ENCODE measurements around the gene ZIC5.
"Not testable (repeated sequence)": the region's sequence is repeated elsewhere in the genome, so short reads cannot be mapped to it uniquely, and the experiment has no call there.

ZIC5 gene

DNA sequence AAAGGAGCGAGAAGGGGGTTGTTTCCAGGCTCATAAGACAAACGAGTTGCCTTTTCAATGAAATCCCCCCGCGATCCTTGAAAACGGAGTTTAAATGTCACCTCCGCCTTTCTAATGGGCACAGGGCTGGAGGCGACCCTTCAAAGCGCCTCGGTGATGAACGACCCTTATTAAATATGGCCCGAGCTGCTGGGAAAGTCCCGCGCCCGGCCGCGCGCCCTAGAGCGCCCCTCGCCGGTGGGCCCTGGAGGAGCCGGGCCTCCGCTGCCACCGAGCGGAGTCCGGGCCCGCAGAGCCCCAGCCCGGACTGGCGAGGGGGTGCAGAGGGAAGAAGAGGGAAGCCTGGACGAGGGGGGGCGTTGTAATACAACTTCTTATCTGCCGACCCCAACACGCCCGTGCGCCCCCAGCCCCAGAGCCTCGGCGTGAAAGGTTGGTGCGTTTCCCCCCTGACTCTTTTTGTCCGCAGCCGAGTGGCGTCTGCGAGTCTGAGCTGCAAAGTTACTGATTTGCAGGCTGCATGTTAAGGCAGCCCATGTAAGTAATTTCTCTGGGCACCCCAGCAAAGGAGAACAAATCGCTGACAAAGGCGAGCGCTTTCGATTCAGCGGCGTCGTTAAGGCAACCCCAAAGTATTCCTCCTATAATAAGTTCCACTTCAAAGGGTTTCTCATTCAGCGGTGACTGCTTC lies 11.9 kb downstream of the ZIC5 start:
- no peak for DNase-seq

DNA sequence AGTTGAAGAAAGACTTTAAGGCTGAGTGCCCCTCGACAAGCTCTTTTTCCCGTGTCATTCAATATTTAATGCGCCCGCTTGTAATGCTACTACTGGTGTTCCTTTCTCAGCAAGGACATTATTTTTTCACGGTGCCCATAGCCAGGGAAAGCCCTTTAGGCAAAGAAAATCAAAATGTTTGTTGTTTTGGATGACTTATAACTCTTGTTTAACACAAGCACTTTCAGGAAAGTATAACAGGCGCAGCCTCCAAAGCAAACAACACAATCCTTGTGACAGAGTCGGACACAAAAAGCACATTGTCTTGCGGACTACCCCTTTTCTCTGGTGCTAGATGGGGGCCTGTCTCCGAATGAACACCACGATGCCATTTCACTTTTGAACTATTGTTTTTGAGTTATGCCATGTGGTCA lies 12.4 kb downstream of the ZIC5 start:
- no peak for DNase-seq

DNA sequence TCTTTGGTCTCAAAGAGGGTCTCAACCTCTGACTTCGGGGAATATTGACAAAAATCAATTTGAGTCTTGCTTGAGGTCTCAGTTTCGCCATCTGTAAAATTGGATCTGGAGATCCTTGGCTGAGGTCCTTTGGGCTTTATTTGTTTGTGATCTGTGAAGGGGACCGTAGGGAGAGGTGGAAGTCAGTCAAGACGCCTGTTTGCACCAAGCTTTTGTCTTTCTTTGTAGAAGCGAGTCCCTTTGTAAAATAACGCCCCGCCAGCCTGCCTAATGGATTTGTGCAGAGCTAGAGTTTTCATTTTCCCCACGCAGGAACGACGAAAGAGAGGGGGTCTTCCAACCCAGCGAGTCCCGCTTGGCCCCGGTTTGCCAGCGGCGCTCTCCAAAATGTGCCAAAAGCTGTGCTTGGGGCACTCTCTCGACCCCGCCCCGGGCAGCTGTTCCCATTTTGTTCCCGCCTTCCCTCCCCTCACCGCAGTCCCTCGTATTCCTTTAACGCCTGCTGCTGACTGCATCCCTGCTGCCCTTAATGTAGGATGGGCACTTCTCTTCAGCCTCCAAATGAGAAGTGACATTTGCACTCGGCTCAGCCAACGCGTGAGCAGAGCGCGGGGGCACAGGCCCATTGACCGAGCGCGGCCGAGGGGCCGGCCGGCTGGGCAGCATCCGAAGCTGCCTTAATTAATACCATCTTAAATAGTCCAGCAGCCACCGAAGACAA lies 13.0 kb downstream of the ZIC5 start:
- no peak for DNase-seq

DNA sequence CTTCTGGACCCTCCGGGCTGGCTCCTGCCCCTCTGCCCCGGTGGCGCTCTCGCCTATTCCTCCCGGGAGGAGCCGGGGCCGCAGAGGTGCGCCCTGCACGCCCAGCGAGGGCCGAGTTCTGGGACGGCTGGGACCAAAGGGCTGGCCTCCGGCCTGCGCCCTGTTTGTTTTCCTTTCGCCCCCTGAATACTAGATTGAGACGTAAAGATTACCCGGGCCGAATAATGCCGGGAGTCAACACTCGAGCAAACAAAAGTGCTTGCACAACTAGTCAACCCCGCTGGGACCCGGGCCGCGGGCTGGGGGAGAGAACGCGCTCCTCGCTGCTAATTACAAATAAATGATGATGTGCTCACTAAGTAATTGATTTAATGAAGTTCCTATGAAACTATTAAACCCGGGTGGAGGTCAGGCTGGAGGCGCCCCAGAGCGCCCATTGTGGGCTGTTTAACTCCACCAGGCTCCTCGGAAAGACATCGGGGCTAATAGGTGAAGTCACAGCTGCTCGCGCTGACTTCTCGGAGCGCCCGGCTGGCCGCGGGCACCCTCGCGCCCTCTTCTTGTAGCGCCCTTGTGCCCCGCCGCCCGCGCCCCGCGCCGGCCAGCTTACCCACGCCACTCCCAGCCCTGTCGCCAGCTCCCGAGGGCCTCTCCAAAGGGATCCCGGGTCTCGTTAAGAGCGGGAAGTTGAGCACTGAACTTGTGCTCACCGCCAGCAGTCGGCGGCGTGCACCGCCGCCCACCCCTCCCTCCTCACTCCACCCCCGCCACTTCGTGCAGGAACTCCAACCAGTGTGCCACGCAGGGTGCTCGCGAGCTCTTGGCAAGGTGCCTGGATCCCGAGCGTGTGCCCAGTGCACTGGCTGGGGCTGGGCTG lies 14.9 kb downstream of the ZIC5 start:
- no peak for DNase-seq

DNA sequence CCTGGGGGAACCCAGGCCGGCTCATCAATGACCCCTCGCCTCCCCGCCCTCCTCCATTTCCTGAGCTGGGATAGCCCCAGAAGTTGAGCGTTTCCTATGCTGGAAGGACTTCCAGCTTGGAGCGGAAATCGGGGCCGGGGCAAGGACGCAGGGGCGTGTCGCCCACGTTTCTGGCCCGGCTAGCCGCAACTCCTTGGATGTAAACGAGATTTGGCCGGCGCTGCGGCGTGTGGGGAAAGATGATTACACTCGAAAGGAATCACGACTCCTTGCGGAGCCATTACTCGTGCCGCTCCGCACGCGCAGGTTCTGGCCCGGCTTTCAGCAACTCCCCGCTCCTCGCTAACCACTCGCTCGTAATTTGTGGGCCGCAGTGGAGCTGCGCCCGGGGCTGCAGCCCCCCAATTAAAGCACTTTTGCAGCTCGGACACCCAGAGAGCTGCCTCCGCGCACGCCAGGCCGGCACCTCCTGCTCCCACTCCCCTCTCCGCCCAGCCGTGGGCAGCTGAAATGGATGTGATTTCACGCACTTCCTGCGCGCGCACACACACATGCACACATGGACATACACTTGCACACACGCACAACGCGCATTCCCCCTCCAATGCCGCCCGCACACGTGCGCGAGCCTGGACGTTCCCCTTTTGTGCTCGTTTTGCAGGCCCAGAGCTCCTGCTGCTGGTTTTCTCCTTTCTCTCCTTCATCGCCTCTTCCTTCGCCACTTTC lies 15.7 kb downstream of the ZIC5 start:
- no peak for DNase-seq

DNA sequence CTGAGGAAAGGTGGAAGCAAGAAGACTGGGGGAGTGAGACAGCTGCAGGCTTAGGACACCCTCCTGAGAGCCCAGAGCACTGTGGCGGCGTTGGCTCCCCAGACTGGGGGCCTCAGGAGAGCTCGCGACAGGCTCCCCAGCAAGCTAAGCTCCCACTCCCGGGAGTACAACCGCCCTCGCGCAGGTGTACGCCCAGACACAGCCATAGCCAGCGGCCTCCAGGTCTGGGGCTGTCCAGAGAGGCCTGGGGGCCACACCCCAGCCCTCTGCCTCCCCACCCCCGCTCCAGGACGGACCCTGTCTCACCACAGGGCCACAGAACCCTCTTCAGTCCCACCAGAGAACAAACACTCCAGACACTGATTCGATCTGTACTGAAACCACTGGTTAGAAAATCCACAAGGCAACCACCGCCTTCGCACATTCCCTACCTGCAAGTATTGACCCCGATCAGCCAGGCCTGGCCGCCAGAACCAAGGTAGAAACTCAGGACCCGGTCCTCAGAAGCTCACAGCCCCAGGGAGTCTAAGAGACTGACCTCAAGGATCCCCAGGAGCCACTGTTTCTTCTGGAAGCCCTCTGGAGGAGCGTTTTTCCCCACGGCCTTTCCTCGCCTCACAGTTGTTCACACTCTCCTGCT lies 16.3 kb downstream of the ZIC5 start:
- no peak for DNase-seq

DNA sequence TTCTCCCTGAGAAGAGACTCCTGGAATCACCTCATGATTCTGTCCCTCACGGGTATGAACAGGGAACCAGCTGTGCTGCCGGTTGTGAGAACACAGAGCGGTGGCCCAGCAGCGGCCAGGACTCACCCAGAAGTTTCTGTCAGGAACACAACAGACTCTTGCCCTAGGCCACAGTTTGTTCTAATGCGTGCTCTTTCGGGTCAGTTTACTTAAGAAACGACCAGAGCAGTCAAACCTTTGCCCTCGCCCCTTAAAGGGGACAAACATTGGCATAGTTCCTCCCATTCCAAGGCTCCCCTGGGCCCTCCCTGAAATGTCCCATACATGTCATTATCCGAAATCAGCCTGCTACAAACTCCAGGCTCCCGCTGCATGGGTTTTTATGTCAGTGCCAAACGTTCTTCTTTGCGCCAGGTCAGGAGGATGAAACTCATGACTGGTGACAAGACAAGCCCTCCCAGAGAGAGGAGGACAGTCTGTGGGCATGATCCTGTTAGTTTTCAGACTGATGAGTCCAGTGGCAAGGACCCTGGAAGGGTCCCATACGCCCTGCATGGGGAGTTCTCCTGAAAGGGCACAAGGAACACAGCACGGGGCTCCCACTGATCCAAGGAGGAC lies 18.3 kb downstream of the ZIC5 start:
- no peak for DNase-seq

DNA sequence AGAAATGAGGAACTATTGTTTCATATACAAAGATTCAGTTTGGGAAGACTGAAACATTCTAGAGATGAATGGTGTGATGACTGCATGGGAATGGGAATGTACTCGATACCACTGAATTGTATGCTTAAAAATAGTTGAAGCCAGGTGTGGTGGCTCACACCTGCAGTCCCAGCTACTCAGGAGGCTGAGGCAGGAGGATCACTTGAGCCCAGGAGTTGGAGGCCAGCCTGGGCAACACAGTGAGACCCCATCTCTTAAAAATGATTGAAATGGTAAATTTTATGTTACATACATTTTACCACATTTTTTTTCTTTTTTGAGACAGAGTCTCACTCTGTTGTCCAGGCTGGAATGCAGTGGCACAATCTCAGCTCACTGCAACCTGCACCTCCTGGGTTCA lies 19.9 kb downstream of the ZIC5 start:
- DNase-seq, result not testable (repeated sequence)

DNA sequence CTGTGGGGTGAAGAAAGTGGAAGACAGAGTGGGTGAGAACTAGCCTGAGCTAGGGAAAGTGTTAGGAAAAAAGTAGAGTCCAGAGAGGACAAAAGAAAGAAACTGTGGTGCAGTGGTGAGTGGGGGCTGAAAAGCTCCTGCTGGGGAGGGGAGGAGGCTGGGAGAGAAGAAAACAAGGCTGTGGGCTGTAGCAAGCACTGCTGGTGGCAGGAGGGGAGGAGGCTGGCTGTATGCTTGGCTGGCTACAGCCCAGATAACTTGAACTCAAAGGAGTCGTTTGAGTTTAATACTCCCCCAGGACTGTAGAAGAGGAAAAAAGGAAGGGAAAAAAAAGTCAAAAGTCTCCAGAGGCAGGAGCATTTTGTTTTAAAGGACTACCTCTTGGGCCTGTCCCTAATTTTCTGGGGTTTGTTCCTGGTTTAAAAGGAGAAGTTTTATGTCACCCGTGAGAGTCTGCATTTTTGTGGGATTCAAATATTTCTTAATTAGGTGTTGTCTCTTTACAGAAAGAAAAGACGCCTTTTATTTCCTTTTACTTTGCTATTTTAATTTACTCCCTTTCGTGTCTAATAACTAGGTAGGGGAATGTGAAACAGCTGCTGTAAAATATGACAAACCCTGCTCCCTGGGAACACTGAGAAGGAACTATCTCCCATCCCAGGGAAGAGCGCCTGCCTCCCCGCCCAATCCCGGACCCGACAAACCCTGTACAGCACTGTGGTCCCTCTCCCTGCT lies 21.7 kb downstream of the ZIC5 start:
- no peak for DNase-seq

DNA sequence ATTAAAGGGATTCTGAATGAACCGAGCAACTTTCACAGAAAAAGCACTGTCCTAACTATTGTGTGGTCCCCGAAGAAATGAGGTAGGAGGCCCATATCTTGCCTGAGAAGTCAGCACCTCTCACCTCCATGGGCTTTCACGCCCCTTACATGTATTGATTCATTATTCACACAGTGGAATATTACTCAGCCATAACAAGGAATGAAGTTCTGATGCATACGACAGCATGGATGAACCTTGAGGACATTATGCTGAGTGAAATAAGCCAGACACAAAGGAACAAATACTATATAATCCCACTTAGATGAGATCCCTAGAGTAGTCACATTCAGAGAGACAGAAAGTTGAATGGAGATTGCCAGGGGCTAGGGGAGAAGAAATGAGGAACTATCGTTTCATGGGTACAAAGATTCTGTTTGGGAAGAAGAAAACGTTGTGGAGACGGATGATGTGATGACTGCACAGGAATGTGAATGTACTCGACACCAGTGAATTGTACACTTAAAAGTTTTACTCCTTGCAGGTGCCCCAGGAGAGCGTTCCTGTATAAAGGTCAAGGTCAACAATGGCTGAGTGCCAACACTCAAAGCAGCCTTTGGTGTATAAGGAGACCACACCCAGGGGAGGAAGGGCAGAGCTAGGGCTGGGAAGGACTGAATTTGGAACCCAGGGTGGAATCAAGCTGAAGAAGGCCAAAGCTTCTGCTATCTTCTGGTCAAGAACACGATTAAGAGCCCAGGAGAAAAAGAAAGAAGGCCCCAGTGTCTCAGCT lies 22.5 kb downstream of the ZIC5 start:
- no peak for DNase-seq

DNA sequence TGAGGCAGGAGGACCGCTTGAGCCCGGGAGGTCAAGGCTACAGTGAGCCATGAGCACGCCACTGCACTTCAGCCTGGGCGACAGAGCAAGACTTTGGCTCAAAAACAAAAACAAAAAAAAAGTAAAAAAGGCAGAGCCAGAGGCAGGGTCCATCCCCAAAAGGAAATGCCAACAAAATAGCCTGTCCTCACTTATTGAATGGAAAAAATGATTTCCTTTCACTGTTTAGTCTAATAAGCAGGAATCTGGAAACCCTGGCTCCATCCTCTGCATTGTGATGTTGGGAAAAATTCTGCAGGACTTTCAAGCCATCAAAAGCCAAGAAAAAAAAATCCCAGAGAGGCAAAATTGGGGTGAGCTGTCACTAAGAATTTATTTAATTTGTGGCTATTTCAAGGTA lies 23.2 kb downstream of the ZIC5 start:
- no peak for DNase-seq

DNA sequence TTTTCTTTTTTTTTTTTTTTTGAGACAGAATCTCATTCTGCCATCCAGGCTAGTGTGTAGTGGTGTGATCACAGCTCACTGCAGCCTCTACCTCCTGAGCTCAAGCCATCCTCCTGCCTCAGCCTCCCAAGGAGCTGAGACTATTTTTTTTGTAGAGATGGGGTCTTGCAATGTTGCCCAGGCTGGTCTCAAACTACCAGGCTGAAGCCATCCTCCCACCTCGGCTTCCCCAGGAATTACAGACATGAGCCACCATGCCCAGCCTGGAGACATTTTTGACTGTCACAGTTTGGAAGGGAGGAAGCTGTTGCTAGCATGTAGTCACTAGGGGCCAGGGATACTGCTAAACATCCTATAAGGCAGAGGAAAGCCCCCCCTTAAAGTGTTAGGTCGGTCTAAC lies 23.9 kb downstream of the ZIC5 start:
- DNase-seq, result no peak

DNA sequence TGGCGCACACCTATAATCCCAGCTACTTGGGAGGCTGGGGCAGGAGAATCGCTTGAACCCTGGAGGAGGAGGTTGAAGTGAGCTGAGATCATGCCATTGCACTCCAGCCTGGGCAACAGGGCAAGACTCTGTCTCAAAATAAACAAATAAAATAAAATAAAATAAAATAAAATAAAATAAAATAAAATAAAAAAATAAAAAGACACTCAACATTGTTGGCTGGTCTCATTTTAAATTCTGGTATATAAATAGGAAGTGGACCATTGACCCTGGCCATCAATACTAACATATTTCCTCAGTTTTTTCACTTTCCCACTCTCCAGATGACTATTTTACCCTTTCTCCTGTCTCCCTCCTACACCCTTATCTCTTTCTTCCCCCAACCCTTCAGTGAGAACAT lies 26.1 kb downstream of the ZIC5 start:
- not testable (repeated sequence) for DNase-seq

DNA sequence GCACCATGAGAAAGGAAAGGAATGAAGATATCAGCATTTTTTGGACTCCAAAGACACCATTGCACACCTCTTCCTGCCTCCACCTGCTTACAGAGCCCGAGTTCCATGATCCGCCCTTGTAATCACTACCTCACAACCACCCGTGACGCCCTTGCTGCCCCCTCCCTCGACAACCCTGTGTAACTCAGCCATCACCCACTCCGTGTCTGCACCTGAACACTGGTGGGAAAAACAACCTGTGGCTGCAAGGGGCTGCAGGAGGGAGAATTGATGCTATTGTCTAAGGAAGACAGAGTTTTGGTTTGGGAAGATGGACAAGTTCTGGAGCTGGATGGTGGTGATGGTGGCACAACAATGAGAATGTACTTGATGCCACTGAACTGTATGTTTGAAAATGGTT lies 27.0 kb downstream of the ZIC5 start:
- DNase-seq, result no peak

DNA sequence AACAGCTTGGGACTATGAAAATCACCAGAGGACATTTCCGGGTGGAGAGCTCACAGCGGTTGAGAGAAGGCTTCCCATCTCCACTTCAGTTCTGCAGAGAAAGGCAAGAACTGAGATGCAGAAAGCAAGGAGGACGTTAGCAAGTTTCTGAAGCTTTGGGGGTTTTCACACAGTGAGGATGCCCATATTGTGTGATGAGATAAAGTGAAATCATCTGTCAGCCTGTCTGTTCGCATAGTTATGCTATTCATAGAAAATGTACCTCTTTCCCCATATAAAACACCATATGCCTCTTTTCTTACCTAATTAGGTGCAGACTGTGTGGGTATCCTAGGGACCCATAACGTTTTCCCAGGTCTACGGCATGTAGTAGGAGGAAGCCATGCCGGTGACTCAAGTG lies 27.5 kb downstream of the ZIC5 start:
- DNase-seq, result no peak

DNA sequence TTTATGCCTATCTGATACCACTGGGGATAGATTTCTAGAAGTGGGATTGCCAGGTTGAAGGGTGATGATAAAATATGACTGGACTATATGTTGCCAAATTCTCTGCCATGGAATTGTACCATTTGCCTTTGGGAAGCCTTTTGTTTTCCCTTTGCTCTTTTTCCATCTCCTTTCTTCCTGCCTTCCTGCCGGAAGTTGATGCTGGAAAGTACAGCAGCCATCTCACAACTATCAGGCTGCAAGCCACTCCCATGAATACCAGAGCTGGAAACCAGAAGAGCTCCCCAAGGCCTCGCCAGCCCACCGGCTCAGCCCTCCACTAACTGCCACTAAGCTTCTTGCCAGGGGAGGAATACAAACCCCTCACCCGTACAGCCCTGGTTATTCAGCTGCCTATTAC lies 29.7 kb downstream of the ZIC5 start:
- DNase-seq, result no peak

DNA sequence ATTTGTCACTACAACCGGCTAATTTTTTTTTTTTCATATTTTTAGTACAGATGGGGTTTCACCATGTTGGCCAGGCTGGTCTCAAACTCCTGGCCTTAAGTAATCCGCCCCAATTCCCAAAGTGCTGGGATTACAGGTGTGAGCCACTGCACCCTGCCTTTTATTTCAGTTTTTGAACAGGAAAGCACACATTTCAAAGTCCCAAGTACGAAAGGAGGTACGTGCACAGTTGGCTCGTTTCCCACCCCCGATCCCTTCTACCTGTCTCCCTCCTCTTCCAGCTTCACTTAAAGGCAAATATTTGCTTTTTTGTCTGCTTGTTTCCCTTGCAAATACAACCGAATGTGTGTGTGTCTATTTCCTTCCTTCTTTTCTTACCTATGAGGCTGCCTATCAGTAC lies 30.5 kb downstream of the ZIC5 start:
- no peak for DNase-seq

DNA sequence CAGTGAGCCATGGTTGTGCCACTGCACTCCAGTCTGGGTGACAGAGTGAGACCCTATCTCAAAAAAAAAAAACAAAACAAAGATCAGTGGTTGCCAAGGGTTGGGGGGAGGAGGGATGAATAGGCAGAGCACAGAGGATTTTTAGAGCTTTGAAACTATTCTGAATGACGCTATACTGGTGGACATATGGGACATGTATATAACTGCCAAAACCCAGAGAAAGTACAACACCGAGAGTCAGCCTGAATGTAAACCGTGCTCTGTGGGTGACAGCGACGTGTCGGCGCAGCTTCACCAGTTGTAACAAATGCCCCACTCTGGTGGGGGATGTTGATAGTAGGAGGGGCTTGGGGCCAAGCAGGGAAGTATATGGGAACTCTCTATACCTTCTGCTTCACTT lies 32.9 kb downstream of the ZIC5 start:
- no peak for DNase-seq

DNA sequence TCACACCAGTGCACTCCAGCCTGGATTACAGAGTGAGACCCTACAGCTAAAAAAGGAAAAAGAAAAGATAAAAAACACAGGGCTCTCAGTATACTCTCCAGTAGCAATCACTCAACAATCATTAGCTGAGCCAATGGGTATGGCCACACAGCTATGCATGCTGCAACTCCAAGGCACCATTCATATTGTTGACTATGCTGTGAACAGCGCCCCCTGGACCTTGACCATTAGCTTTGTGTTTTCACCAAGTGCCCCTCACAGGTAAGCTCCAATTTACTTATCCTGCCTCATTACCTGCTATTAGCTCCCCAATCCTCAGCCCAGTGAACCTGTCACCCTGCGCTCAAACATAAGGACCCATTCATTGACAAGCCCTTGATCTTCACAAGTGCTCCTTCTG lies 35.8 kb downstream of the ZIC5 start:
- no peak for DNase-seq

DNA sequence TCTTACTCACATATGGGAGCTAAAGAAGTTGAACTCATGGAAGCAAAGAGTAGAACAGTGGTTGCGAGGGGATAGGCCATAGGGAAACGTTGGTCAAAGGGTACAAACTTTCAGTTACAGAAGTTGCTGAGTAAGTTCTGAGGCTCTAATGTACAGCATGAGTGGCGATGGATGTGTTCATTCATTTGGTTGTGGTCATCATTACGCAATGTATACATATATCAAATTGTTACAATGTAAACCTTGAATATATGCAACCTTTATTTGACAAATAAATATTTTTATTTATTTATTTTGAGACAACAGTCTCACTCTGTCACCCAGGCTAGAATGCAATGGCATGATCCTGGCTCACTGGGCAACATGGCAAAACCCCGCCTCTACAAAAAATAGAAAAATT lies 38.7 kb downstream of the ZIC5 start:
- no peak for DNase-seq

DNA sequence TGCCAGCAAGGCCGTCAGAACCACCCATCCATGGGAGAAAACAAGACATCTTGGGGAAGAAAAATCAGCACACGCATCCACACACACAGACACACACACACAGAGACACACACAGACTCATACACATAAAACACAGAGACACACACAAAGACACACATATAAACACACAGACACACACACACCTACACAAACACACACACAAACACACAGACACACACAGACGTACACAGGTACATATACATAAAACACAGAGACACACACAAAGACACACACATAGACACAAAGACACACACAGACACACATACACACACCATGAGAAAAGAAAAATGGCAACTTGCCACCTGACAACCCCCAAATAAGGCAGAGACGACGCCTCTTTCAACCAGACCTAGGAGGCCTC lies 40.6 kb downstream of the ZIC5 start:
- no peak for DNase-seq

Data from NCI-H226 (cell line).